NAMALWA (cell line): Measurements from ENCODE around the gene IFRD1.

Experiments used
- DNase-seq: peaks from one replicate; pipeline ENCODE4 v3.0.0-alpha.2; 2015; ENCODE audit warnings: low spot score

The IFRD1 gene

DNA sequence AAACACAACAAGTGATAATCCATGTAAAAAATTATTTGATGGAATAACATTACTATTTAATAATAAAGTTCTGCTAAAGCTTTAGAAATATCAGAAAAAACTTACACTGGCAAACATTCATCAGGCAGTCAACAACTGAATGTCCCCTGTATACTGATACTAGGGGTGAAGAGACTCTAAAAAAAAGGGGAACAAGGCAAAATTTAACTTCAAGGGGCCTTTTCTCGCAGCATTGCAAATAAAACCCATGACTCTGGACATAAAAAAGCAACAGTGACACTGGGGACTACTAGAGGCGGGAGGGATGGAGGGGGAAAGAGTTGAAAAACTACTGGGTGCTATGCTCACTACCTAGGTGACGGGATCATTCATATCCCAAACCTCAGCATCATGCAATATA is 5.8 kb upstream of the IFRD1 start:
- no peak for DNase-seq

DNA sequence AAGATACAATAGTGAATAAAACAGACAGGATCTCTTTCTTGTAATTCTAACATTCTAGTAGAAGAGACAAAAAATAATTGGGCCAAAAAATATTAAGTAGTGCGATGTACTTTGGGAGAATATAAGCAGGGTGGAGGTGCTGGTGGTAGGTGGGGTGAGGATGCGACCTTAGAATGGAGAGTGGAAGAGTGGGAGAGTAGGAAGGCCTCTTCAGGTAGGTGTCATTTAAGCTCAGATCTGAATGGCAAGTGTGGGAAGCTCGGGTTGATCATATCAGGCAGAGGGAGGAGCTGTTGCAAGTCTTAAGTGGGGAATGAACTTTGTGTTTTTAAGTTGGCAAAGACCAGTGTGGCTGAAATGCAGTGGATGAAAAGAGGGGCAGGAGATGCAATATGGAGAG is 3.8 kb upstream of the IFRD1 start:
- no peak for DNase-seq

DNA sequence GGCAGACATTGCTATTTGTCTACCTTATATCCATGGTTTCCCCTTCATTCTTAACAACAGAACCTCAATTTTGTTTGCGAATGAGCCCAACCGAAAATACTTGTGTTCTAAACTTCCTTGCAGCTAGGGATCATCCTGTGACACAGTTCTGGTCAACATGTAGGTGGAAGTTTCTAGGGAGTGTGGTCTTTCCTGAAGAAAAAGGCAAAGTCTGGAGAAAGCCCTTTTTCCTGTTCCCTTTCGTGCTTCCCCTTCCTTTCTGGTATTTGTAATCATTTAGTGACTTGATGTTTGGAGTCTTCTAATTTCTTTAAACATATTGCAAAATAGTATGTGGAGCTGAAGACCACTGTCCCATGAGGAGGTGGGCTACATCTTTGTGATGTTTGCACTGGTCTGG is 2.9 kb upstream of the IFRD1 start:
- no peak for DNase-seq

GRCh38 chr7:112448381-112448780 is 1.9 kb upstream of the IFRD1 start:
- DNase-seq: no peak

- no peak for DNase-seq
Observed at GRCh38 chr7:112448891-112449290, 1.4 kb upstream of the IFRD1 start.

- peak; percentile 37 for DNase-seq
Observed at GRCh38 chr7:112449353-112449752, 907 bp upstream of the IFRD1 start.

DNA sequence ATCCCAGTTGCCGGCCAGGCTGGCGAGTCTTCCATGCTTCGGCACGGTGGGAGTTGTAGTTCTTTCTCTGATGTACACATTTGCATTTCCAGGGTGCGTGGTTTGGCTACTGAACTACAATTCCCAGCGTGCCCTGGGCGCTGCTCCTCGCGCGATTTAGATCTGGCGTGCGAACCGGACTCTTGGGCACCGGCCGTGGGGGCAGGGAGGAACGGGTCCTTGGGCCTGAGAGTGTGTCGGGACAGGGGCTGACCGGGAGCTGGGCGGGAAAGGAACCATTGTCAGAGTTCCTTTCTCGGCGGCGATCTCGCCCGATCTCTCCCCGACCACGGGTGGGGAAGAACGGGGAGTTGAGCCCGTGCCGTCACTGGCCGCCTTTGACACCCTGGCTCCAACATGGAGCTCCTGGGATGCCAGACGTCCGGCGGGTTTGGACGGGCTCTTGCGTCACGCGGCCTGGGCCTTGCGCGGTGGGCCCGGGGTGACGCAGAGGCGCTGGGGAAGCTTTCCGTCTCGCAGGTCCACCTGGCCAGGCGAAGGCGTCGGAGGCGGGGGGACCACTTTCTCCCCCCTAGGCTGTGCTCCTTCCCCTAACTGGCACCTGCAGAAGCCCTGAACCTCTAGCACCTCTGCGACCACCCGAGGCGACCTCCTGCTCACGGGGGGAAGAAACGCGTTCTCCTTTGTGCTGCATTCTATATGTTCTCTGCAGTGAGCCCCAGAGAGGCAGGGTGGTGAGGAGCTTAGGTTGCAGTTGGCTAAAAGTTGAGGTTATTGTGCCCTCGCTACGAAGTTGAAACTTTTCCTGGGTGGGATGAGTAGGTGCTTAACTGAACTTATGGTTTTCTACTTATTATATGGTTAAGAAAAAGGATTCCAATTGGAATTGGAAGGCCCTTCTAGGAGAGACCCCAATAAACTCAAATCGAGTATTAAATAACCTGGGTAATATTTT is 824 bp downstream of the IFRD1 start:
- DNase-seq: peak; percentile 97

- DNase-seq: peak; percentile 73
Observed at GRCh38 chr7:112452102-112452888, 2.0 kb downstream of the IFRD1 start.

- DNase-seq: no peak
Observed at GRCh38 chr7:112453505-112454171, 3.4 kb downstream of the IFRD1 start.

DNA sequence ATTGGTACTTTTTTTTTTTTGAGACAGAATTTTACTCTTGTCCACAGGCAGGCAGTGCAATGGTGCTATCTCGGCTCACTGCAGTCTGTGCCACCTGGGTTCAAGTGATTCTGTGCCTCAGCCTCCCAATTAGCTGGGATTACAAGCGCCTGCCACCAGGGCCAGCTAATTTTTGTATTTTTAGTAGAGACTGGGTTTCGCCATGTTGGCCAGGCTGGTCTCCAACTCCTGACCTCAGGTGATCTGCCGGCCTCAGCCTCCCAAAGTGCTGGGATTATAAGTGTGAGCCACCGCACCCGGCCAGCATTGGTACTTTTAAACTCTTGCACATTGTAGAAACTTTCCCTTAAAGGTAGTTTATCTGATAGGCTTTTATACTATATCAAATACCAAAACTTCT is 3.9 kb downstream of the IFRD1 start:
- peak; percentile 31 for DNase-seq

- DNase-seq: no peak
Observed at GRCh38 chr7:112459645-112460044, 9.4 kb downstream of the IFRD1 start.

DNA sequence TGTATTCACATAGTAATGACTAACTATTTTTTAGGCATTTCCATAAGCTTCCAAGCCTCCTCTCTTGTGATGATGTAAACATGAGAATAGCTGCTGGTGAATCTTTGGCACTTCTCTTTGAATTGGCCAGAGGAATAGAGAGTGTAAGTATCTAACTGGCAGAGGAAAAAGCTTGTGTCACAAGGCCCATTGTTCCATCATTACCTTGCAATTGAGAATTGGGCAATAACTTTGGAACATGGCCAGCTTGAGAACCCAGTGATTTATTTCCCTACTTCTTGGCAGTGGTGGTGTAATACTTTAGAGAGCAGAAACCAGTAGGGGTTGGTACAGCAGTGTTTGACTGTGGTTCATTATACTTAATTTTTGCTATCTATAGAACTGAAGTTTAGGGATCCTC is 12.0 kb downstream of the IFRD1 start:
- peak; percentile 30 for DNase-seq

DNA sequence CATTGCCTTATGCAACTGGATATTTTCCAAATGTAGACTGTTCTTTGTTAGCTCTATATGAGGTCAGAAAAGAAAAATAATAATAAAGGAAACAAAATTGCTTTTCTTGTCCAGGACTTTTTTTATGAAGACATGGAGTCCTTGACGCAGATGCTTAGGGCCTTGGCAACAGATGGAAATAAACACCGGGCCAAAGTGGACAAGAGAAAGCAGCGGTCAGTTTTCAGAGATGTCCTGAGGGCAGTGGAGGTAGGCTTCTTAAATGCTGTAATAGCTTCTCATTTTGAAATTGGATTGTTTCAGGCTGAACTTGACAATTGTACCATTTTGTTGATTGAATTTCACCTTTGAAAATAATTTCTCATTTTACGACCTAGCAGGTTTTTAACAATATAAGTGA is 17.6 kb downstream of the IFRD1 start:
- no peak for DNase-seq

DNA sequence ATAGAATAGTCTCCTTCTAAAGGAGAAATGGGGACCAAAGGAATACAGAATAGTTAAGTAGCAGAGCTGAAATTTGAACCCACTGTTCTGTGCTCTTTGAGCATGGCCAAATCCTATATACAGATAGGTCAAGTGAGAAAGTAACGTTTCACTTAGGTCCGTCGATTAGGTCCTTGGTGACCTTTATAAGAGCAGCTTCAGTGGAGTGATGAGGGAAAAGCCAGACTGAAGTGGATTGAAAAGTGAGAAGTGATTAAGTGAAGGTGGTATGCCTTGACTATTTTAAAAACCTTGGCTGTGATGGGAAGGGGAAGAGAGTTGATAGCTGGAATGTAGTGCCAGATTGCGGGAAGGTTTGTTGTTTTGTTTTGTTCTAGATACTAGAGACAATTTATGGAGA is 19.9 kb downstream of the IFRD1 start:
- DNase-seq: no peak

- DNase-seq: peak; percentile 29
Observed at GRCh38 chr7:112476390-112477052, 26.3 kb downstream of the IFRD1 start.

- DNase-seq: peak; percentile 44
Observed at GRCh38 chr7:112481121-112481736, 31.0 kb downstream of the IFRD1 start.

DNA sequence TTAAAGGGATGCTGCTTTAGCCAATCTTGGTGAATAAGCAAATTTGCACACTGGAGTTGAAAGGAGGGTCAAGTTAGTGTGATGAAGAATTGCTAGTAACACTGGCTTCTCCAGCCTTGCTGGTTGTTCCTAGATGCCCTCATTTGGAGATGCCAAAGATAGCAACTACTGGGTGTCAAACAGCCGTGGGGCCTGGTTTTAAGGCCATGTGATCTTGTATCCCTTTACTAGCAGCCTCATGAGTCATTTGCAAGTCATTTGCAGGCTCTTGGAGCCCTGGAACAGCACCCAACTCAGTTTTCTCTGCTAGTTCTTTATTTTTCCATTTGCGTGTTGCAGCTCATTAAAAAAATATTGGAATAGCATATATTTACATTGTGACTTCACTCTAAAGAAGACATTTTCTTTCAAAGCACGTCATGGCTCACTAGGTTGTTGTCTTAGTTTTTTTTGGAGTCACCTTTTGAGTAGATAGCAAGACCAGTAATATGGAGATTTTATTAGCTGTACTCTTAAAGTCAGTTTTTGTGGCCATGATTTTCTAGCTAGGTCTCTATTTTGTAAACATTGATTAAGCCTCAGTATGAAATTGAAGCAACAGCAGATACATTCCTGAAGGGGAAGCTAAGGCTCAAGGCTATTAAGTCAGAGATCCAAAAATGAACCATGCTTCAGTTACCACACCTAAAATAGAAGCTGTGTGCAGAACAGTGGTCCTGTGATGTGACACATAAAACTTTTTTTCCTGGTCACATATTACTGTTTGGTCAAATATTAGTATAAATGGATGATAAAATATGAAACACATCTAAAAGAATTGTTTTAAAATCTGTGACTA is 31.8 kb downstream of the IFRD1 start:
- no peak for DNase-seq

GRCh38 chr7:112484671-112485167 is 34.5 kb downstream of the IFRD1 start:
- DNase-seq: no peak

DNA sequence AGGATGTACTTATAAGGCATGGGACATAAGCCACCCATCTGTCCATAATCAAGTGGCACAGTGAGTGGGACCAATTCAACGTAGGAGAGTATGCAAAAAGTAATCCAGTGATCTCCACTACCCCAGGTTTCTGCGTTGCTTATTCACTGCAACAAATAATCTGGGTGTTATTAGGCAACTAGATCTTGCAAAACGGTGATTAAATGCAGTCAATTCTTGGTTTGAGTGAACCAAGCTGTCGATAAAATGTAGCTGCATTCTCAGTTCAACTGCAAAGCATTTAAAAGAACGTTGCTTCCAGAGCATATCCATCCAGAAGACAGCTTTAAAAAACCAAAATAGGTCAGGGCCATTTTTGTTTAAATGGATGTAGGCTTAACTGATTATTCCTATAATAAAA is 35.5 kb downstream of the IFRD1 start:
- no peak for DNase-seq

DNA sequence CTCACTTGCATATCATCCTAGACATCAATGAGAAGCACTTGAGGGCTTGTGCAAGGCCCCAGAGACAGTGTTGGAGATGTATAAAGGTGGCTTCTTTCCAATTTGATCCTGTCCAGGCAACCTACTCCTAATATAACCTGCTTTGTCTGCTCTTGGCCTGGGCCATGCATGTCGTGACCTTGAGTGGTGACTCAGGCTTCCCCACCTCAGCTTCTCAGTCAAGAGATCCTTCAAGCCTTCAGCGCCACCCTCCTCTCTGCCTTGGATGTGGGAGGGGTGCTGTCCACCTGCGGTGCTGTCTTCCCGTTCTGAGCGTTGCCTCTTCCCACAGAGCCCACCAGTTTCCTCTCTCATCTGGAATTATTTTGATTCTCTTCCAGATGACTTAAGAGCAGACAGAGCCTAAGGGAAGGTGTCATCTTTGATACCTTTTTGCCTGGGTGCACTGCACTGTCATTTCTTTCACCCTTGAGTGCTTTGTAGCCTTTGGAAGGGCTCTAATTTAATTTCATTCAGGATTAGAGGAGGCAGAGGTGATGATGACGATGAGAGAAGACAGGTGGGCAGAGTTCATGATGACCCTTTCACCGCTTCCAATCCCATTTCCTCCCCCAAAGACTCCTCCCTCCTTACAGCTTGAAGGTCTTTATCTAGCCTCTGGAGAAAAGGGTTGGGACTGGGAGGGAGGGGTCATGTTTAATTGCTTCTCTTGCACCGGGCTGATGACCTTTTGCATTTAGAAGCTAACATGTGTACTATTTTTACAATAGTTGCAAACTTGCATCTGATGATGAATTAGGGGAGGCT is 37.4 kb downstream of the IFRD1 start:
- no peak for DNase-seq
